DOHH2 (cell line): ENCODE data around the gene PGF.

Experiments used
- H3F3A ChIP-seq: fragments of 200-600 bp; sonication (generic), shearing (Covaris generic); 2 replicates; pipeline ENCODE4 v1.6.0; 2016; ENCODE audit warnings: antibody characterized with exemption, mild to moderate bottlenecking; ENCODE audit not compliant: control insufficient read depth, insufficient read depth
- H3K27ac ChIP-seq: fragments of 200-600 bp; sonication (generic); 2 replicates; pipeline ENCODE4 v1.5.1; 2014; ENCODE audit warnings: low read depth, mild to moderate bottlenecking, low read length, moderate library complexity
- H3K27me3 ChIP-seq: fragments of 200-600 bp; sonication (generic); 2 replicates; pipeline ENCODE4 v1.6.1; 2014; ENCODE audit warnings: mild to moderate bottlenecking, low read length, mixed read lengths; ENCODE audit not compliant: control insufficient read depth
- H3K36me3 ChIP-seq: fragments of 200-600 bp; sonication (generic); 2 replicates; pipeline ENCODE4 v1.6.1; 2014; ENCODE audit warnings: mild to moderate bottlenecking, low read length, moderate library complexity, mixed read lengths; ENCODE audit not compliant: control insufficient read depth
- H3K4me1 ChIP-seq: fragments of 200-600 bp; sonication (generic); 2 replicates; pipeline ENCODE4 v1.6.1; 2014; ENCODE audit warnings: mild to moderate bottlenecking, low read length, mixed read lengths; ENCODE audit not compliant: control insufficient read depth
- H3K4me2 ChIP-seq: fragments of 200-600 bp; sonication (generic); 2 replicates; pipeline ENCODE4 v1.6.0; 2014; ENCODE audit warnings: mild to moderate bottlenecking, low read length, moderate library complexity
- H3K4me3 ChIP-seq: fragments of 200-600 bp; sonication (generic); 2 replicates; pipeline ENCODE4 v1.5.1; 2014; ENCODE audit warnings: mild to moderate bottlenecking, low read length, mixed read lengths
- H3K79me2 ChIP-seq: fragments of 200-600 bp; sonication (generic); 2 replicates; pipeline ENCODE4 v1.6.1; 2014; ENCODE audit warnings: mild to moderate bottlenecking, low read length, mixed read lengths; ENCODE audit not compliant: control insufficient read depth
- H3K9me2 ChIP-seq: fragments of 200-600 bp; sonication (generic); replicated peaks from 2 replicates; pipeline ENCODE4 v1.6.1; 2014; ENCODE audit warnings: mild to moderate bottlenecking, low read length, mixed read lengths; ENCODE audit not compliant: control insufficient read depth
- H3K9me3 ChIP-seq: fragments of 200-600 bp; sonication (generic); 2 replicates; pipeline ENCODE4 v1.6.1; 2014; ENCODE audit warnings: antibody characterized with exemption, low read length, mixed read lengths; ENCODE audit not compliant: control insufficient read depth, insufficient read depth
- H4K20me1 ChIP-seq: fragments of 200-600 bp; sonication (generic); 2 replicates; pipeline ENCODE4 v1.6.0; 2014; ENCODE audit warnings: low read depth, mild to moderate bottlenecking, antibody characterized with exemption, low read length, moderate library complexity; ENCODE audit not compliant: control insufficient read depth, insufficient read depth
- EZH2phosphoT487 ChIP-seq: fragments of 200-600 bp; sonication (generic); IDR thresholded peaks from 2 replicates; pipeline ENCODE4 v1.6.1; 2017; ENCODE audit warnings: borderline replicate concordance, mild to moderate bottlenecking, antibody characterized with exemption, low read length, moderate library complexity, mixed read lengths
- TF ChIP-seq, protein P1 (sequence below): fragments of 200-600 bp; sonication (generic); IDR thresholded peaks from one replicate; pipeline ENCODE4 v1.5.1; 2014; ENCODE audit warnings: antibody characterized with exemption, mild to moderate bottlenecking, low read depth, low read length; ENCODE audit not compliant: poor library complexity, severe bottlenecking

Gene PGF

GRCh38 chr14:74937171-74937570 is 18.2 kb downstream of the PGF start:
- no peak overlapping the region for H3K4me3 ChIP-seq
- H3K4me1 ChIP-seq: peaks cover 34% of the 10 kb centered on the region
- H3K36me3 ChIP-seq: no peaks in the 10 kb centered on the region
- H3K4me2 ChIP-seq: no peak overlapping the region
- H4K20me1 ChIP-seq: no peaks in the 10 kb centered on the region
- no peaks in the 10 kb centered on the region for H3K9me3 ChIP-seq
- H3K27ac ChIP-seq: no peak overlapping the region
- no peaks in the 10 kb centered on the region for H3K9me2 ChIP-seq
- TF ChIP-seq, protein P1, sequence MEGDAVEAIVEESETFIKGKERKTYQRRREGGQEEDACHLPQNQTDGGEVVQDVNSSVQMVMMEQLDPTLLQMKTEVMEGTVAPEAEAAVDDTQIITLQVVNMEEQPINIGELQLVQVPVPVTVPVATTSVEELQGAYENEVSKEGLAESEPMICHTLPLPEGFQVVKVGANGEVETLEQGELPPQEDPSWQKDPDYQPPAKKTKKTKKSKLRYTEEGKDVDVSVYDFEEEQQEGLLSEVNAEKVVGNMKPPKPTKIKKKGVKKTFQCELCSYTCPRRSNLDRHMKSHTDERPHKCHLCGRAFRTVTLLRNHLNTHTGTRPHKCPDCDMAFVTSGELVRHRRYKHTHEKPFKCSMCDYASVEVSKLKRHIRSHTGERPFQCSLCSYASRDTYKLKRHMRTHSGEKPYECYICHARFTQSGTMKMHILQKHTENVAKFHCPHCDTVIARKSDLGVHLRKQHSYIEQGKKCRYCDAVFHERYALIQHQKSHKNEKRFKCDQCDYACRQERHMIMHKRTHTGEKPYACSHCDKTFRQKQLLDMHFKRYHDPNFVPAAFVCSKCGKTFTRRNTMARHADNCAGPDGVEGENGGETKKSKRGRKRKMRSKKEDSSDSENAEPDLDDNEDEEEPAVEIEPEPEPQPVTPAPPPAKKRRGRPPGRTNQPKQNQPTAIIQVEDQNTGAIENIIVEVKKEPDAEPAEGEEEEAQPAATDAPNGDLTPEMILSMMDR: no peak
- no peak for TF ChIP-seq EZH2phosphoT487
- 0 out of 2 replicates have a peak, but pooled peaks cover 3% of the 10 kb centered on the region for H3K79me2 ChIP-seq
- peaks cover 19% of the 10 kb centered on the region for H3F3A ChIP-seq
- no peaks in the 10 kb centered on the region for H3K27me3 ChIP-seq

- H3K4me1 ChIP-seq: peaks cover 33% of the 10 kb centered on the region
- no peaks in the 10 kb centered on the region for H3K27me3 ChIP-seq
- peaks cover 15% of the 10 kb centered on the region for H3F3A ChIP-seq
- no peaks in the 10 kb centered on the region for H3K9me2 ChIP-seq
- H4K20me1 ChIP-seq: no peaks in the 10 kb centered on the region
- H3K27ac ChIP-seq: no peak overlapping the region
- TF ChIP-seq, protein P1: no peak
- no peak for TF ChIP-seq EZH2phosphoT487
- no peaks in the 10 kb centered on the region for H3K9me3 ChIP-seq
- no peak overlapping the region for H3K4me3 ChIP-seq
- H3K4me2 ChIP-seq: no peak overlapping the region
- H3K79me2 ChIP-seq: 0 out of 2 replicates have a peak, but pooled peaks cover 1% of the 10 kb centered on the region
- no peaks in the 10 kb centered on the region for H3K36me3 ChIP-seq
These were observed 18.7 kb downstream of the PGF start for GRCh38 chr14:74936731-74937130.

DNA sequence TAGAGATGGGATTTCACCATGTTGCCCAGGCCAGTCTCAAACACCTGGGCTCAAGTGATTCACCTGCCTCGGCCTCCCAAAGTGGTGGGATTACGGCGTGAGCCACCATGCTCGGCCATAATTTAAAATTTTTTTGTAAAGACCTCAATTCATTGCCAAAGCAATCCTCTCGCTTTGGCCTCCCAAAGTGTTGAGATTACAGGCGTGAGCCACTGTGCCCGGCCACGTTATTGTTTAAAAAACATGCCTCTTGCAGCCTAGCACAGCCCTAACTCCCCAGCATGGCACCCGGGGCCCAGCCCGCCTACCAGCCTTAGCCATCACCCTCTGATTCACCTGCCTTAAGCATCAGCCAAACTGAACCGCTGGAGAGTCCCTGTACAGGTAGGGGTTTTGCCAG is 19.2 kb downstream of the PGF start:
- TF ChIP-seq, protein P1: no peak
- no peak for TF ChIP-seq EZH2phosphoT487
- H4K20me1 ChIP-seq: no peaks in the 10 kb centered on the region

More for the DNA sequence above, 19.2 kb downstream of the PGF start:
- Histone ChIP-seq H3K79me2 (no peaks in the 10 kb centered on the region), H3K27ac (no peak overlapping the region), H3K4me1 (peaks cover 28% of the 10 kb centered on the region), H3K4me3 (no peak overlapping the region), H3F3A (peaks cover 9% of the 10 kb centered on the region), H3K27me3 (no peaks in the 10 kb centered on the region), H3K9me3 (no peaks in the 10 kb centered on the region), H3K36me3 (no peaks in the 10 kb centered on the region), H3K9me2 (no peaks in the 10 kb centered on the region), H3K4me2 (no peak overlapping the region)
